HFFc6 (cell line): Measurements from ENCODE around the gene NOTCH4. TPM values are rescaled to one million over a fixed set of nuclear protein-coding genes. Genes with fewer than 3 reads are reported as not detected.
"Not testable (repeated sequence)": the region's sequence is repeated elsewhere in the genome, so short reads cannot be mapped to it uniquely, and the experiment has no call there.

Experiments used
- DNase-seq: peaks from one replicate; pipeline ENCODE4 v3.0.0-alpha.2; 2018
- H3K27ac Mint-ChIP-seq: 2 replicates; pipeline ENCODE4 v1.8.0; 2020; ENCODE audit warnings: mild to moderate bottlenecking, mixed read lengths
- H3K27me3 Mint-ChIP-seq: 2 replicates; pipeline ENCODE4 v1.8.0; 2021; ENCODE audit warnings: mild to moderate bottlenecking, moderate library complexity, mixed read lengths; ENCODE audit not compliant: insufficient read depth
- H3K36me3 Mint-ChIP-seq: 2 replicates; pipeline ENCODE4 v1.8.0; 2021; ENCODE audit warnings: low read depth, mixed read lengths
- H3K4me1 Mint-ChIP-seq: 2 replicates; pipeline ENCODE4 v1.8.0; 2020; ENCODE audit warnings: low read depth, mixed read lengths
- H3K4me3 Mint-ChIP-seq: 2 replicates; pipeline ENCODE4 v1.8.0; 2020; ENCODE audit warnings: mild to moderate bottlenecking, moderate library complexity, mixed read lengths
- H3K9me3 Mint-ChIP-seq: 2 replicates; pipeline ENCODE4 v1.8.0; 2020; ENCODE audit warnings: mild to moderate bottlenecking, mixed read lengths
- total RNA-seq, 6 experiments: library from RNA; stranded (reverse); fragmentation: NEBNext Ultra II Directional; extraction: Animal tissue kit (Norgen Biotek cat#: 25700); gene quantifications; 2 replicates in 1 of 6; 3 replicates in 5 of 6; pipeline ENCODE4 v1.2.3, GENCODE V29; 2021
- TF ChIP-seq, protein P1 (sequence below): fragments of 200-600 bp; sonication (generic); IDR thresholded peaks from 2 replicates; pipeline ENCODE4 v1.5.0; 2021; ENCODE audit warnings: antibody characterized with exemption, mild to moderate bottlenecking

The NOTCH4 gene
- total RNA-seq, 6 experiments from 2014 or later, result 0.29 to 0.68 (median 0.48) TPM

DNA sequence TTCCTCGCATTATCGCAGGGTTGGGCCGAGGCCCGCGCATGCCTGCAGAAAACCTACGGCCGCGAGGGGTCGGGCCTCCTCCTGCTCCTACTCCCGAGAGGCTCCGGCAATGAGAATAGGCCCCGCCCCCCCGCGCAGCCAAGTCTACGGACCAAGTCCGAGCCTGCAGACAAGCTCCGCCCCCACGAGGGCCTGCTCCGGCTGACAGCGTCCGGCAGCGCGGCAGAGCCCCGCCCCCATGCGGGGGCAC is 28.3 kb downstream of the NOTCH4 start:
- Mint-ChIP-seq H3K36me3 (no peaks in the 10 kb centered on the region), H3K4me1 (peaks cover 42% of the 10 kb centered on the region), H3K27me3 (peaks cover under 1% of the 10 kb centered on the region), H3K4me3 (peak overlapping the region; percentile 95), H3K9me3 (no peaks in the 10 kb centered on the region), H3K27ac (peak overlapping the region; percentile 100)
- DNase-seq, result peak; percentile 100
- TF ChIP-seq, protein P1, sequence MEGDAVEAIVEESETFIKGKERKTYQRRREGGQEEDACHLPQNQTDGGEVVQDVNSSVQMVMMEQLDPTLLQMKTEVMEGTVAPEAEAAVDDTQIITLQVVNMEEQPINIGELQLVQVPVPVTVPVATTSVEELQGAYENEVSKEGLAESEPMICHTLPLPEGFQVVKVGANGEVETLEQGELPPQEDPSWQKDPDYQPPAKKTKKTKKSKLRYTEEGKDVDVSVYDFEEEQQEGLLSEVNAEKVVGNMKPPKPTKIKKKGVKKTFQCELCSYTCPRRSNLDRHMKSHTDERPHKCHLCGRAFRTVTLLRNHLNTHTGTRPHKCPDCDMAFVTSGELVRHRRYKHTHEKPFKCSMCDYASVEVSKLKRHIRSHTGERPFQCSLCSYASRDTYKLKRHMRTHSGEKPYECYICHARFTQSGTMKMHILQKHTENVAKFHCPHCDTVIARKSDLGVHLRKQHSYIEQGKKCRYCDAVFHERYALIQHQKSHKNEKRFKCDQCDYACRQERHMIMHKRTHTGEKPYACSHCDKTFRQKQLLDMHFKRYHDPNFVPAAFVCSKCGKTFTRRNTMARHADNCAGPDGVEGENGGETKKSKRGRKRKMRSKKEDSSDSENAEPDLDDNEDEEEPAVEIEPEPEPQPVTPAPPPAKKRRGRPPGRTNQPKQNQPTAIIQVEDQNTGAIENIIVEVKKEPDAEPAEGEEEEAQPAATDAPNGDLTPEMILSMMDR, result peak; percentile 67

GRCh38 chr6:32194825-32195651 is 28.8 kb downstream of the NOTCH4 start:
- DNase-seq, result peak; percentile 68
- no peaks in the 10 kb centered on the region; the same call in 1 of the 2 replicates for H3K27me3 Mint-ChIP-seq
- H3K4me3 Mint-ChIP-seq, result peak overlapping the region; percentile 88
- no peaks in the 10 kb centered on the region for H3K9me3 Mint-ChIP-seq
- peak overlapping the region; percentile 96 for H3K27ac Mint-ChIP-seq
- H3K36me3 Mint-ChIP-seq, result no peaks in the 10 kb centered on the region
- H3K4me1 Mint-ChIP-seq, result peaks cover 42% of the 10 kb centered on the region
- TF ChIP-seq, protein P1, result peak; percentile 72

GRCh38 chr6:32194388-32194787 is 29.5 kb downstream of the NOTCH4 start:
- Mint-ChIP-seq H3K27ac (peak overlapping the region; percentile 96), H3K4me3 (peak overlapping the region; percentile 88; the same call in 1 of the 2 replicates)
- TF ChIP-seq, protein P1, result no peak

DNA sequence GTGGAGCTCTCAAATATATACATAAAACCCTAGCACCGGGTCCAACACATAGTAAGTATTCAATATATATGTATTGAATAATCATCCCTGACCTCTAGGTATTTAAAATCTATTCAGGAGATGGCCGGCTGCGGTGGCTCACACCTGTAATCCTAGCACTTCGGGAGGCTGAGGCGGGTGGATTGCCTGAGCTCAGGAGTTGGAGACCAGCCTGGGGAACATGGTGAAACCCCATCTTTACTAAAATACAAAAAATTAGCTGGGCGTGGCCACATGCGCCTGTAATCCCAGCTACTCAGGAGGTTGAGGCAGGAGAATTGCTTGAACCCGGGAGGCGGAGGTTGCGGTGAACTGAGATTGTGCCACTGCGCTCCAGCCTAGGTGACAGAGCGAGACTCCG is 30.8 kb downstream of the NOTCH4 start:
- not testable (repeated sequence) for H3K36me3 Mint-ChIP-seq, H3K27me3 Mint-ChIP-seq, H3K9me3 Mint-ChIP-seq, DNase-seq
- Mint-ChIP-seq H3K4me1 (peaks cover 53% of the 10 kb centered on the region), H3K27ac (peak overlapping the region; percentile 86), H3K4me3 (peak overlapping the region; percentile 18; the same call in 1 of the 2 replicates)

More at GRCh38 chr6:32194388-32194787, 29.5 kb downstream of the NOTCH4 start:
- H3K27me3 Mint-ChIP-seq, result no peaks in the 10 kb centered on the region; the same call in 1 of the 2 replicates
- peaks cover 42% of the 10 kb centered on the region for H3K4me1 Mint-ChIP-seq
- no peaks in the 10 kb centered on the region for H3K9me3 Mint-ChIP-seq
- no peaks in the 10 kb centered on the region for H3K36me3 Mint-ChIP-seq
- no peak for DNase-seq

GRCh38 chr6:32192608-32193039 is 31.2 kb downstream of the NOTCH4 start, which contains the start of gene GPSM3:
Gene GPSM3 (minus strand): TSS chr6:32192643. CDS start chr6:32192513, 130 bp downstream.
- peak within 1 kb of the TSS; percentile 86 for H3K27ac Mint-ChIP-seq
- no peaks in the 10 kb centered on the region for H3K9me3 Mint-ChIP-seq
- H3K36me3 Mint-ChIP-seq, result peaks cover 2% of the 10 kb centered on the region
- H3K4me1 Mint-ChIP-seq, result peaks cover 56% of the 10 kb centered on the region
- TF ChIP-seq, protein P1, result no peak
- no peaks in the 10 kb centered on the region; the same call in 1 of the 2 replicates for H3K27me3 Mint-ChIP-seq
- no peak for DNase-seq
- peak within 1 kb of the TSS; percentile 18 for H3K4me3 Mint-ChIP-seq
